ENCODE measurements around the gene COMMD10. TPM values are rescaled to one million over a fixed set of nuclear protein-coding genes. Genes with fewer than 3 reads are reported as not detected.

Gene COMMD10
- total RNA-seq, 1 donor from 2014 or later = 21.8 TPM

- no peak overlapping the region for H3K4me3 Mint-ChIP-seq
Observed at GRCh38 chr5:116130976-116131375, 46.2 kb downstream of the COMMD10 start.

GRCh38 chr5:116133281-116133680 is 48.5 kb downstream of the COMMD10 start:
- Mint-ChIP-seq H3K4me1 (ENCODE audit: low read depth) (peaks cover 15% of the 10 kb centered on the region), H3K9me3 (no peaks in the 10 kb centered on the region), H3K27ac (no peak overlapping the region), H3K36me3 (ENCODE audit: low read depth) (peaks cover 2% of the 10 kb centered on the region), H3K27me3 (ENCODE audit: insufficient read depth) (no peaks in the 10 kb centered on the region), H3K4me3 (no peak overlapping the region)
- intact Hi-C loops (cut with micrococcal nuclease) = no loop called here
- no peak for DNase-seq (ENCODE audit: low spot score)

More at GRCh38 chr5:116130976-116131375, 46.2 kb downstream of the COMMD10 start:
- intact Hi-C loops (cut with micrococcal nuclease) = no loop called here
- Mint-ChIP-seq H3K4me1 (ENCODE audit: low read depth) (peaks cover 12% of the 10 kb centered on the region), H3K27me3 (ENCODE audit: insufficient read depth) (no peaks in the 10 kb centered on the region), H3K36me3 (ENCODE audit: low read depth) (peaks cover under 1% of the 10 kb centered on the region), H3K9me3 (no peaks in the 10 kb centered on the region), H3K27ac (no peak overlapping the region)
- no peak for DNase-seq (ENCODE audit: low spot score)

GRCh38 chr5:116135344-116135743 is 50.5 kb downstream of the COMMD10 start:
- Mint-ChIP-seq H3K27me3 (ENCODE audit: insufficient read depth) (no peaks in the 10 kb centered on the region), H3K4me1 (ENCODE audit: low read depth) (peaks cover 15% of the 10 kb centered on the region), H3K36me3 (ENCODE audit: low read depth) (peaks cover 2% of the 10 kb centered on the region), H3K4me3 (no peak overlapping the region), H3K9me3 (no peaks in the 10 kb centered on the region), H3K27ac (no peak overlapping the region)
- intact Hi-C loops (cut with micrococcal nuclease) = loop anchor here (5.0 kb wide), 2 partner anchors 422 to 437 kb away; partner anchors contain the start of gene SEMA6A
- no peak for DNase-seq (ENCODE audit: low spot score)

GRCh38 chr5:116137544-116138378 is 52.9 kb downstream of the COMMD10 start:
- Mint-ChIP-seq H3K4me1 (ENCODE audit: low read depth) (peaks cover 15% of the 10 kb centered on the region), H3K27me3 (ENCODE audit: insufficient read depth) (no peaks in the 10 kb centered on the region), H3K27ac (no peak overlapping the region), H3K9me3 (no peaks in the 10 kb centered on the region), H3K4me3 (no peak overlapping the region), H3K36me3 (ENCODE audit: low read depth) (peaks cover 2% of the 10 kb centered on the region)
- DNase-seq (ENCODE audit: low spot score) = no peak
- intact Hi-C loops (cut with micrococcal nuclease) = loop anchor here (1.0 to 5.0 kb wide), 3 partner anchors 420 to 811 kb away; partner anchors contain the start of gene SEMA6A

DNA sequence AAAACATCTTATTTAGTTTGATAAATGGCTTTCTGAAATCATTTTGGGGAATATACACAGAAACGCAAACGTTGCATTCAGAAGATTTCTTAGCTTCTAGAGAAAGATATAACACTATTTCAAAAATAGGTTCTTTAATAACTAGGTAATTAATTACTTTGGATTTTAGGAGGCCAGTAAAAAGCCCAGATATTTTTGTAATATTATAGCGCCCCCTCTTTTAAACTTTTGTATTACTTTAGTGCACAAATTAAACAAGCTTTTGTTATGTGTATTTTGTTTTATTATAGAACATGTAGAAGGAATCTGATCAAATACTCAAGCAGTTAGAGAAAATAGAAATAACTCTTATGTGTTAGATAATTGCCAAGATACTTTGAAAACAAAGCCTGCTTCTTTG is 57.7 kb downstream of the COMMD10 start:
- no peak overlapping the region for H3K27ac Mint-ChIP-seq
- H3K36me3 Mint-ChIP-seq (ENCODE audit: low read depth) = no peaks in the 10 kb centered on the region
- no peak overlapping the region for H3K4me3 Mint-ChIP-seq
- no peaks in the 10 kb centered on the region for H3K4me1 Mint-ChIP-seq (ENCODE audit: low read depth)
- DNase-seq (ENCODE audit: low spot score) = no peak
- no peaks in the 10 kb centered on the region for H3K27me3 Mint-ChIP-seq (ENCODE audit: insufficient read depth)
- H3K9me3 Mint-ChIP-seq = no peaks in the 10 kb centered on the region
- intact Hi-C loops (cut with micrococcal nuclease) = no loop called here

GRCh38 chr5:116144103-116144502 is 59.3 kb downstream of the COMMD10 start:
- intact Hi-C loops (cut with micrococcal nuclease) = no loop called here

DNA sequence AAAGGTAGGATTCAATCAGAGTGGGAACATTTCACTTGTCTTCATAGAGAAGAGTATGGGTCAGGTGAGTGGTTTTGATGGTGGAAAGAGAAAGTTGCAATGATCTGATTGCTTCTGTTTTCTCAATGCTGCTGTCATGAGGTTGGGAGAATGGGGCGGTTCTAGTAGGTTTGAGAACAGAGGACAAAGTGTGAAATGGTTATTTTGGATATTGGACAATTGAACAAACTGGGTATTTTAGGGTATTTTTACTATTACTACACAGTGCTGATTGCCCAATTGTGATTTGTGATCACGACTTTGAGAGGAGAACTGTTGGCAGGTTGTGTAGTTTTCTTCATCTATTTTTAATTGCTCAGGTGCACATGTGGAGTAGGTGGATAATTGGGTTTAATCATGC is 60.2 kb downstream of the COMMD10 start:
- DNase-seq (ENCODE audit: low spot score) = no peak
- Mint-ChIP-seq H3K27me3 (ENCODE audit: insufficient read depth) (no peaks in the 10 kb centered on the region), H3K9me3 (peaks cover 4% of the 10 kb centered on the region), H3K27ac (no peak overlapping the region), H3K4me1 (ENCODE audit: low read depth) (no peaks in the 10 kb centered on the region), H3K4me3 (no peak overlapping the region), H3K36me3 (ENCODE audit: low read depth) (no peaks in the 10 kb centered on the region)
- intact Hi-C loops (cut with micrococcal nuclease) = no loop called here

More at GRCh38 chr5:116144103-116144502, 59.3 kb downstream of the COMMD10 start:
- no peak overlapping the region for H3K4me3 Mint-ChIP-seq
- no peak for DNase-seq (ENCODE audit: low spot score)
- no peaks in the 10 kb centered on the region for H3K4me1 Mint-ChIP-seq (ENCODE audit: low read depth)
- H3K27me3 Mint-ChIP-seq (ENCODE audit: insufficient read depth) = no peaks in the 10 kb centered on the region
- H3K36me3 Mint-ChIP-seq (ENCODE audit: low read depth) = no peaks in the 10 kb centered on the region
- H3K9me3 Mint-ChIP-seq = peaks cover 4% of the 10 kb centered on the region
- no peak overlapping the region for H3K27ac Mint-ChIP-seq

DNA sequence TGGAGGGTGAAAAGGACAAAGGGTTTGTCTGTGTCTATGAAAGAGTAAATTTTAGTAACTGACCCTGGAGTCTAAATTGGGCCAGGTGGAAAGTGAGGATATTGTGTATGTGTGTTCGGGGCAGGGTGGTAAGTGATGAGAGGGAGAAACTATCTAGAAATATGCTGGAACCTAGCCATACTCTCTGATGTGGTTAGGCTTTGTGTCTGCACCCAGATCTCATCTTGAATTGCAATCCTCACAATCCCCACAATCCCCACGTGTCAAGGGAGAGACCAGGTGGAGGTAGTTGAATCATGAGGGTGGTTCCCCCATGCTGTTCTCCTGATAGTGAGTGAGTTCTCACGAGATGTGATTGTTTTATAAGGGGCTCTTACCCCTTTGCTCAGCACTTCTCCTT is 60.6 kb downstream of the COMMD10 start:
- H3K9me3 Mint-ChIP-seq = peaks cover 4% of the 10 kb centered on the region
- intact Hi-C loops (cut with micrococcal nuclease) = no loop called here
- no peak for DNase-seq (ENCODE audit: low spot score)

DNA sequence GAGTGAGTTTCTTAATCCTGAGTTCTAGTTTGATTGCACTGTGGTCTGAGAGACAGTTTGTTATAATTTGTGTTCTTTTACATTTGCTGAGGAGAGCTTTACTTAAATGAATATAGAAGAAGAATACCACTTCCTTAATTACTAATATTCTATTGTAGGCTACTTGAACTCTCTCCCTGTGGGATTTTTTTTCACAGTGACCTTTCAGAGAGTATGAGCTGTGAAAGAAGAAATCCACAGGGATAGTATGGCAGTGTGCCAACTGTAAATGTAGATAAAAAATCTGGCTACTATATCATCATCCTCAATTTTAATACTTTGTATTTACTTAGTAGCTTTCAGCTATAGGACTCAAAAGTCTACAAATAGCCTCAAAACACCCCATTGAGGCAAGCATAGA is 67.3 kb downstream of the COMMD10 start:
- no peak overlapping the region for H3K27ac Mint-ChIP-seq
- H3K27me3 Mint-ChIP-seq (ENCODE audit: insufficient read depth) = no peaks in the 10 kb centered on the region
- H3K4me1 Mint-ChIP-seq (ENCODE audit: low read depth) = no peaks in the 10 kb centered on the region
- H3K9me3 Mint-ChIP-seq = peaks cover 4% of the 10 kb centered on the region
- H3K36me3 Mint-ChIP-seq (ENCODE audit: low read depth) = no peaks in the 10 kb centered on the region
- no peak overlapping the region for H3K4me3 Mint-ChIP-seq
- no peak for DNase-seq (ENCODE audit: low spot score)
- intact Hi-C loops (cut with micrococcal nuclease) = no loop called here

More for the DNA sequence above, 60.6 kb downstream of the COMMD10 start:
- Mint-ChIP-seq H3K36me3 (ENCODE audit: low read depth) (no peaks in the 10 kb centered on the region), H3K27me3 (ENCODE audit: insufficient read depth) (no peaks in the 10 kb centered on the region), H3K27ac (no peak overlapping the region), H3K4me3 (no peak overlapping the region), H3K4me1 (ENCODE audit: low read depth) (no peaks in the 10 kb centered on the region)

DNA sequence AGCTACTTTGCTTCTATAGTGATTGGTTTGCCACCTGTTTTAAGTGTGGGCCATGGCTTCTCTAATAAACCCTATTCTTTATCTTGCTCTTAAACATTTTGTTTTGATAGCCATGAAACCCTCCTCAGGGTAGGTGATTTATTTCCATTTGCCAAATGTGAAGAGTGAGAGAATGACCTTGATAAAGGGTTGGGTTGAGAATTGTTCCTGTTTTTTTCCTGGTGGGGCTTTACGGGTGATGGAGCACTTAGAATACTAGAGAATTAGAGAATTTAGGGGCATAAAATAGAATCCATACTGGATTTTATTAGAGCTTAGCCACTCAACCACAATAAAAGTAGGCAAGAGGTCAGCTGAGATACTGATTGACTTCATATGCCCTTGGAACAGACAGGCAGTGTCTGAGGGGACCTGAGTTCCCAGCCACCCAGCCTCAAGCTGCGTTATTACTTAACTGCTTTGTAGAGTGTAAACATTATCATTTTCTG is 68.9 kb downstream of the COMMD10 start:
- Mint-ChIP-seq H3K27me3 (ENCODE audit: insufficient read depth) (no peaks in the 10 kb centered on the region), H3K9me3 (no peaks in the 10 kb centered on the region), H3K4me1 (ENCODE audit: low read depth) (peaks cover 1% of the 10 kb centered on the region), H3K36me3 (ENCODE audit: low read depth) (no peaks in the 10 kb centered on the region), H3K4me3 (no peak overlapping the region), H3K27ac (no peak overlapping the region)
- DNase-seq (ENCODE audit: low spot score) = no peak
- intact Hi-C loops (cut with micrococcal nuclease) = no loop called here

DNA sequence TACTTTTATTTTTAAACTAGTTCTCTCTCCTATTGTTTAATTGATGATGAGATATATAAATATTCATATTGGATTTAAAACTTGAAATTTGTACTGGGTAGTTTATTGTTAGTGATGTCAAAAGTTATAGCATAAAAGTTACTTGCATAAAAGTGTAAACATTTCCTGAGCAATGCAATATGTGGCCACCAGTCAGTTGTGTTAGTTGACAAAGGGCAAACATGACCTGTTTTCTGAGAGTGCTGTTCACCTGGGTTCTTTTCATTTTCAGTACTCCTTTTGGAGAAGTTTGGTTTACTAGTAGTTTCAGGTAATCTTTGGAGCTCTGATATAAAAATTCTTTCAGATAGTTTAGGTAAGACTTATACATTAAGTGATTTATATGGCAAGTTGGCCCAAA is 69.4 kb downstream of the COMMD10 start:
- no peaks in the 10 kb centered on the region for H3K36me3 Mint-ChIP-seq (ENCODE audit: low read depth)
- H3K27me3 Mint-ChIP-seq (ENCODE audit: insufficient read depth) = no peaks in the 10 kb centered on the region
- DNase-seq (ENCODE audit: low spot score) = no peak
- no peak overlapping the region for H3K27ac Mint-ChIP-seq
- peaks cover 6% of the 10 kb centered on the region for H3K4me1 Mint-ChIP-seq (ENCODE audit: low read depth)
- no peaks in the 10 kb centered on the region for H3K9me3 Mint-ChIP-seq
- no peak overlapping the region for H3K4me3 Mint-ChIP-seq
- intact Hi-C loops (cut with micrococcal nuclease) = no loop called here

DNA sequence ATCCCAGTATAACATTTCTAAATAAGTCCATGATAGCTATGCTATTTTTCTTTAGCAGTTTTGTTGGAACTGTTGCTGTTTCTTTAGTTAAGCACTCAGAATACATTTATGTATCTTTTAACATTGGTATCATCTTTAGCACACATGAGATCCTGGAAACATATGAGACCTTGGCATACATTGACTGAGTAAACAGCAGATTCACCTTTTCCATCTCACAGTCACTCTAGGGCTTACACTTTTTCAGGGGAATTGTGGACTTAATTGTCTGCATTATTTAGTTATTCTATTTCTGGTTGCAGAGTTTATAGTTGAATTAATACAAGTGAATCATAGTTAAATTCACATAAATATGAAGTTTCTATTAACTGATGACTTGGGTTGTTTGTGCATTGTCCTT is 70.1 kb downstream of the COMMD10 start:
- DNase-seq (ENCODE audit: low spot score) = no peak
- intact Hi-C loops (cut with micrococcal nuclease) = no loop called here
- Mint-ChIP-seq H3K4me1 (ENCODE audit: low read depth) (peaks cover 9% of the 10 kb centered on the region), H3K4me3 (no peak overlapping the region), H3K27me3 (ENCODE audit: insufficient read depth) (no peaks in the 10 kb centered on the region), H3K27ac (no peak overlapping the region), H3K9me3 (no peaks in the 10 kb centered on the region), H3K36me3 (ENCODE audit: low read depth) (no peaks in the 10 kb centered on the region)

GRCh38 chr5:116157902-116158301 is 73.1 kb downstream of the COMMD10 start:
- H3K36me3 Mint-ChIP-seq (ENCODE audit: low read depth) = no peaks in the 10 kb centered on the region

More at GRCh38 chr5:116157902-116158301, 73.1 kb downstream of the COMMD10 start:
- no peak for DNase-seq (ENCODE audit: low spot score)
- peaks cover 9% of the 10 kb centered on the region for H3K4me1 Mint-ChIP-seq (ENCODE audit: low read depth)
- no peaks in the 10 kb centered on the region for H3K27me3 Mint-ChIP-seq (ENCODE audit: insufficient read depth)
- H3K4me3 Mint-ChIP-seq = no peak overlapping the region
- intact Hi-C loops (cut with micrococcal nuclease) = no loop called here
- no peaks in the 10 kb centered on the region for H3K9me3 Mint-ChIP-seq
- H3K27ac Mint-ChIP-seq = no peak overlapping the region
